GM19452 (cell line): ENCODE measurements around the gene DNAAF3.
A peak's percentile ranks its signal among the peaks of the same experiment; 100 is the strongest.
"Not testable (repeated sequence)": the region's sequence is repeated elsewhere in the genome, so short reads cannot be mapped to it uniquely, and the experiment has no call there.

Experiments
- ATAC-seq: cut with Tn5 transposase; IDR thresholded peaks from one replicate; pipeline ENCODE4 v1.9.1; 2021; ENCODE audit not compliant: unreplicated experiment

The DNAAF3 gene

GRCh38 chr19:55166530-55167268 lies at the start of gene DNAAF3:
TSS of gene DNAAF3 (minus strand) at chr19:55166613. CDS start at chr19:55166413, 200 bp downstream.
- ATAC-seq: peak; percentile 71

DNA sequence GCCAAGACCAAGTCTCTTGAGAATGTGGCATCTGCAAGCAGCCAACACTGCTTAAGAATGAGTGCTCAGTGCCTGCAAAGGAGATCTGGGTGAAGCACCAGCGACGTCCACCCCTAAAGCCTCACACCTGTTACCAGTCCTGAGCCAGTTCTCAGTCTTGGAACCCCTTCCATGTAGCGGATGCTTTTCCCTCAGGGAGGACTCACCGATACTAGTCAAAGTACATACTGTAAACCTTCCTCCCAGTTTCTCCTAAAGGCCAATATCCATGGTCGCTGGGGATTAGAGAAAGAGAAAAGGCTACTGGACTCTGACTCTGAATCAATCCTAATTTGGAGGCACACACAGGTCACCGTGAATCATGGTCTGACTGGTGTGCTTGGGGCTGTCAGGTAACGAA lies 47.1 kb upstream of the DNAAF3 start:
- ATAC-seq: no peak

- ATAC-seq: no peak
Observed at GRCh38 chr19:55212447-55212846, 46.0 kb upstream of the DNAAF3 start.

DNA sequence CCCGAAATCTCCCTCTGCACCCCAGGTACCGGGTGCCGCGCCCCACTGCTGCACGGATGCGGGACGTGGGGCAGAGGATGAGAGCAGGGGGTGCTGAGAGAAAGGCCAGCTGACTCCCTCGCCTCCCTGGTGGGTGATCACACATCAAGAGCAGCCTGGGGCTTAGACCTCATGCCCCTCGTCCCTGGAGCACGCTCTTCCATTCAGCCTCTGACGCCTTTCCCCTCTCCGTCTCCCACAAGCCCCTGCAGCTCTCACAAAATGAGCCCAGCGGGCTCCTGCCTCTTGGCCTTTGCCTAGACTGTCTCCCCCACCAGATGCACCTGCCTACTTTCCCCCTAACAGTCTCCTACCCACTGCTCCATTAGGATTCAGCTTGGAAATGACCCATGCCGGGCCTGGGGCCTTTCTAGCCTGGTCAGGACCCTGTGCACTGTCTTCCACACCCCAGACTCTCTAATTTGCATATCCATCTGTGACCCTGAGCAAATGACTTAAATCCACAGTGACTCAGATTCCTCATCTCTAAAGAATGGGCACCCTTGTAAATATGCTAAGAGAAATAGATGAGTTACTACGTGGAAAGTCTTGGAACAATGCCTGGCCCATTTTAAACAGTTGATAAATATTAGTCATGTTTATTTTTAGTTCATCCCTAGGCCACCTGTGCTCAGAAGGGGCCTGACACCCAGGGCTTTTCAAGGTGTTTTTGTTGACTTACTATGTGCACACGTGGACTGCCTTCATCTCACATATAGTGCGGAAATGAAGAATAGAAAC lies 43.5 kb upstream of the DNAAF3 start:
- ATAC-seq: no peak

- ATAC-seq: no peak
Observed at GRCh38 chr19:55208880-55209692, 42.7 kb upstream of the DNAAF3 start, which contains the start of gene PTPRH. TSS of gene PTPRH (minus strand) at chr19:55209501. CDS start at chr19:55209433, 68 bp downstream.

DNA sequence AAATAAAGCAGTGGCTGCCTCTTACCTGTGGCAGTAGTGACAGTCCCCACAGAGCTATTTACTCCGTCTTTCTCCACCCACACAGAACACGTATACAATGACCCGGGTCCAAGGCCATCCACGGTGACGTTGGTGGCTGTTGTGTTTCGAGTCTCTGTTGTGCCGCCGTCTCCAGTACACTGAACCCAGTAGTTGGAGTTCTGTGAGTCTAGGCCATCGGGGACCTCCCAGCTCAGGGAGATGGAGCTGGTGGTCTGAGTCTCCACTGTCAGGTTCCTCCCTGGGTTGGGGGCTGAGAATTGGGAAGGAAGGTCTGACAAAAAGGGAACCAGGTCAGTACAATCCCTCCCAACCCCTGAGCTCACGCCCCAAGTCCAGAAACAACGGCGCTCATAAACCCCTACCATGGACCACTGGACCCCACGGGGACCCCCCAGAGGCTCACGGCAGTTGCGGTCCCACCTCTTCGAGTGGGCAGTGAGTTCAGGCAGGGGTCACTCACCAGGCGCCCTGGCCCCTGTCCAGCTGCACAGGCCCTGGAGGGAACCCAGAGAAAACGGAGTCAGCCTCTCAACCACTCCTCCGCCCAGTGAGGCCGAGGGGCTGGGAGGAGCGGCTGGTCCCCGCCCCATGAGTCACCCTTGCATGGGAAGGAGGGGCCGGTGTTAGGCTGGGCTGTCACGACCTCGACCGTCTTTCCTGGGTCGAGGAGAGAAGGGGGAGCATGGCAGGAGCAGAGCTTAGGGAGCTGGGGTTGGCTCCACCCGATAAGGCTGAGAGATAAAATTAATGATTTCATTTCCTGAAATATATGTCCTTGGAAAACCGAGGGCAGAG lies 40.5 kb upstream of the DNAAF3 start:
- no peak for ATAC-seq

- ATAC-seq: not testable (repeated sequence)
Observed at GRCh38 chr19:55202199-55202598, 35.8 kb upstream of the DNAAF3 start.

- ATAC-seq: no peak
Observed at GRCh38 chr19:55199620-55200204, 33.3 kb upstream of the DNAAF3 start.

GRCh38 chr19:55198651-55199050 lies 32.2 kb upstream of the DNAAF3 start:
- ATAC-seq: no peak

- no peak for ATAC-seq
Observed at GRCh38 chr19:55197528-55197927, 31.1 kb upstream of the DNAAF3 start.

DNA sequence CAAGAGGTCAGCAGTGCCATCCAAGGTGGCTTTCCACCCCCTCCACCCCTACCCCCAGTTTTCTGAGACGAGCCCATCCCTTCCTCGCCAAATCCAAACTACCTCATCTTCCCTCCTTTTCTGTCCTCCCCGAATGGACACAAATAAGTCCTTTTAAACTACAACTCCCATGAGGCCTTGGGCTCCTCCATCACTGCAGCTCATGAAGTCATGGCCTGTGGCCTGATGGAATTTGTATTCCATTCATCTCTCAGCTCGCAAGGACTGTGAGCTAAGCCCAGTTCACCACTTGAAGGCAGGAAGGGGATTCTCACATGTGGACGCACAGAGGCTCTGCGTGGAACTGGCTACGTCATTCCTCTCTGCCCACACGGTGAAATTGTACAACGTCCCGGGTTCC lies 30.4 kb upstream of the DNAAF3 start:
- ATAC-seq: no peak

DNA sequence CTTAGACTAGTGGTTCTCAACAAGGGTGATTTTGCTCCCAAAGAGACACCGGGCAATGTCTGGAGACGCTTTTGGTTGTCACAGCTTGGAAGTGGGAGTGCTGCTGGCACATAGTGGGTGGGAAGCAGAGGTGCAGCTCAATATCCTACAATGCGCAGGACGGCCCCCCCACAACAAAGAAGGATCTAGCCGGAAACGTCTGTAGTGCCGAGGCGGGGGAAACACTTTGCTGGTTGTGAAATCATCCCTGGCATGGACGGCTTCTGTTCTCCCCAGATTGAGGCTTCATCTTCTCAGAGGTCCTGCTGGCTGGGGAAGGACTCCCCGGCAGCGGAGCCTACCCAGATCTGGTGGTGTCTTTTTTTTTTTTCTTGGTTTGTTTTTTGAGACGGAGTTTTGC lies 27.1 kb upstream of the DNAAF3 start:
- ATAC-seq: no peak

DNA sequence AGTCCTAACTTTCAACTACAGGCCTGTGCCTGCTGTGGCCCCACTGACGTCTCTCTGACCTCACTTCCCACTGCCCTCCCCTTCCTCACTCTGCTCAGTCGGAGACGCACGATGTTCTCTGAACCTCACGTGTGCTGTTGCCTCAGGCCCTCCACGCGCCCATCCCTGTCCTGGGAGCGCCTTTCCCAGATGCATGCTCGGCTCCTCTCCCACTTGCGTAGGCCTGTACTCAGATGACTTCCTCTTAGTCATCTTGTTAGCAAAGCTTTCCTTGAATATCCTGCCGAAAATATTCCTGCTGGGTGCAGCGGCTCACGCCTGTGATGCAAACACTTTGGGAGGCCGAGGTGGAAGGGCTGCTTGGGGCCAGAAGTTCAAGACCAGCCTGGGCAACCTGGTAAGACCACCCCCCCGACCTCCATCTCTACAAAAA lies 23.0 kb upstream of the DNAAF3 start:
- no peak for ATAC-seq

DNA sequence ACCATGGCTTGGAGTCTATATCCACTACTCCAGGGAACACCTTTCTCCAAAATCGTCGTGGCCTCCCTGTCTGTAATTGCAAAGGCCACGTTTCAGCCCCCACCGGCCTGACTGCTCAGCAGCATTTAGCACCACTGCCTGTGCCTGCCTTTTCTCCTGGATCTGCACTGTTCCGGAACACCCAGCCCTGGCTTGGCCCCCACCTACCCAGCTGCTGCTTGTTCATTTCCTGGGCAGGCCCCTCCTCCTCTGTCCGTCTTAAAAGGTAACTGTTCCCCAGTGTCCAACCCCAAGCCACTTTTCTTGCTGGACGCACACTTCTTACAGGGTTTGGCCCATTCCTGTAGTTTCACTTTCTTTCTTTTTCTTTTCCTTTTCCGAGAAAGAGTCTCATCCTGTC lies 22.2 kb upstream of the DNAAF3 start:
- ATAC-seq: no peak

DNA sequence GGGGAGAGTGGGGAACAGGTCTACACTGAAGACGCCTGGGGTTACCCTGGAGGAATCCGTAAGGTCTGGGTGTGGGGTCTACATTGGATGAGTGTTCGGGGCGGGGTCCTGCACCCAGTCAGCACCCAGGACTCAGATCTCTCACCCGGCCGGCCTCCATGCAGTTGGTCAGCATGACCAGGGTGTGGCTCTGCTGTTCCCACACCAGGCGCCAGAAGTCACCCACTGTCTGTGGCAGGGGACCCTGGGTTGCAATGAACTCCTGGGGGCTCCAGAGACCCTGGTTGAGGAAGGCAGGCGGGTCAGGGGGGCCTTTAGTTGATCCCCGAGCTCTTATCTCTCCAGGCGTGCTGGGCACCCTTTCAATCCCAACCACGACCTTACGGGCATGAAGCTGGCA lies 19.7 kb upstream of the DNAAF3 start:
- ATAC-seq: no peak

- ATAC-seq: no peak
Observed at GRCh38 chr19:55181740-55182139, 15.3 kb upstream of the DNAAF3 start.

- ATAC-seq: no peak
Observed at GRCh38 chr19:55179606-55180484, 13.4 kb upstream of the DNAAF3 start, which contains the start of gene SYT5. TSS of gene SYT5 (minus strand) at chr19:55180289. CDS start at chr19:55179041, 1,248 bp downstream.

DNA sequence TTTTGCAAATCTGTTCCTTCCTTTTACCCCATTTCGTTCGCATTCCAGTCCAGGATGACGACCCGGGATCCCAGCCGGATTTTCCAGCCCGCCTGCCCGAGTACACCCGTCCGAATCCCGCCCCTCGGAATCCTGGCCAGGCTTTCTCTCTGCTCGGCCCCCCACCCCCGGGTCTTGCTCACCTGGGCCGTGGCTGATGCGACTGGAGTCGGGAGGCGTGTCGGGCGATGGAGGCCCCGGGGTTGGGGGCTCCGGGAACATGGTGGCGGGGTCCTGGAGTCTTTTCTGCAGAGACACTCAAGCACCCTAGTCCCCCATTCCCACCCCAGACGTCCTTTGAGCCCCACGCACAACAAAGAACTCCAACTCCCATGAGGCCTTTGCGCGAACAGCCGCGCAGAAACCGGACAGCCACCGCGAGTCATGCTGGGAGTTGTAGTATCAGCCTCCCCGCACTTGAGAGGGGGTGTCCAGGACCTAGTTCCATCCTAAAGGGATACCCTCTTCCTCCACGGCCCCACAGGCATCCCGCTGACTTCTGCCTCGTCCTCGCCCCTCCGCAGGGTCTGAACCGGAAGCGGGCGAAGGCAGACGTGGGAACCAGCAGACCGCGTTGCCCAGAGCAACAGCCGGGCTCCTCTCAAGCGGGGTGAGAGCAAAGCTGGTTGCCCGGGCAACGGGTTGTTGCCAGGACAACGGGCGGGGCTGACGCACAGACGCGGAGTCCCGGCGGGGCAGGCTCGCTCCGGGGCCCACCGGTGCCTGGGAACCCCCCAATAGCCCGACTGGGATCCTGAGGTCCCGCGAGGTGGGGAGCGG lies 12.6 kb upstream of the DNAAF3 start:
- ATAC-seq: peak; percentile 85
